Omental fat pad (tissue), 4 donors: ENCODE measurements around the gene CTTNBP2. TPM values are rescaled to one million over a fixed set of nuclear protein-coding genes. Genes with fewer than 3 reads are reported as not detected.

Experiments used
- ATAC-seq: fragments of 150-250 bp; one replicate; pipeline ENCODE4 v1.9.1; 2016; ENCODE audit warnings: mild to moderate bottlenecking, moderate library complexity; ENCODE audit not compliant: low FRiP score
- DNase-seq: peaks from one replicate; pipeline ENCODE4 v3.0.0-alpha.2; 2019; ENCODE audit warnings: low spot score
- CTCF ChIP-seq, 3 donors: fragments of 450-650 bp; IDR thresholded peaks; one replicate each; pipeline ENCODE4 v1.5.1; 2016 to 2017; ENCODE audit warnings: antibody characterized with exemption in 3 of 3, mild to moderate bottlenecking in 3 of 3, moderate library complexity in 2 of 3
- total RNA-seq, 4 donors: library from RNA; depleted of rRNA; stranded (reverse); fragments of >200 nt; gene quantifications; one replicate each; pipeline ENCODE4 v1.1.0, GENCODE V29; 2016

Gene CTTNBP2
- total RNA-seq, 4 donors from 2014 or later, result 4.7 to 15.1 (median 13.0) TPM

- ATAC-seq (no peak), DNase-seq (no peak)
- TF ChIP-seq CTCF (IDR thresholded peaks at IDR 0.05), result no peak
Observed at GRCh38 chr7:117784315-117784714, 88.9 kb downstream of the CTTNBP2 start.

- ATAC-seq (no peak), DNase-seq (no peak)
- no peak for TF ChIP-seq CTCF (IDR thresholded peaks at IDR 0.05)
Observed at GRCh38 chr7:117782761-117783160, 90.5 kb downstream of the CTTNBP2 start.

- ATAC-seq (no peak), DNase-seq (no peak)
- TF ChIP-seq CTCF (IDR thresholded peaks at IDR 0.05), result no peak
Observed at GRCh38 chr7:117781707-117782106, 91.5 kb downstream of the CTTNBP2 start.

GRCh38 chr7:117780832-117781231 is 92.4 kb downstream of the CTTNBP2 start:
- no peak for TF ChIP-seq CTCF (IDR thresholded peaks at IDR 0.05)
- DNase-seq (no peak), ATAC-seq (no peak)

GRCh38 chr7:117777335-117778142 is 95.7 kb downstream of the CTTNBP2 start:
- no peak for ATAC-seq
- no peak for DNase-seq

GRCh38 chr7:117776224-117776623 is 97.0 kb downstream of the CTTNBP2 start:
- TF ChIP-seq CTCF (IDR thresholded peaks at IDR 0.05), result no peak
- ATAC-seq (no peak), DNase-seq (no peak)

More at GRCh38 chr7:117777335-117778142, 95.7 kb downstream of the CTTNBP2 start:
- no peak for TF ChIP-seq CTCF (IDR thresholded peaks at IDR 0.05)

- no peak for TF ChIP-seq CTCF (IDR thresholded peaks at IDR 0.05)
- no peak for ATAC-seq
- no peak for DNase-seq
Observed at GRCh38 chr7:117775801-117776200, 97.4 kb downstream of the CTTNBP2 start.
